ENCODE measurements around the gene MAPKAP1. TPM values are rescaled to one million over a fixed set of nuclear protein-coding genes. Genes with fewer than 3 reads are reported as not detected.

The MAPKAP1 gene
- total and polyA plus RNA-seq, 2 experiments from 2014 or later = 68.4 to 98.5 TPM

DNA sequence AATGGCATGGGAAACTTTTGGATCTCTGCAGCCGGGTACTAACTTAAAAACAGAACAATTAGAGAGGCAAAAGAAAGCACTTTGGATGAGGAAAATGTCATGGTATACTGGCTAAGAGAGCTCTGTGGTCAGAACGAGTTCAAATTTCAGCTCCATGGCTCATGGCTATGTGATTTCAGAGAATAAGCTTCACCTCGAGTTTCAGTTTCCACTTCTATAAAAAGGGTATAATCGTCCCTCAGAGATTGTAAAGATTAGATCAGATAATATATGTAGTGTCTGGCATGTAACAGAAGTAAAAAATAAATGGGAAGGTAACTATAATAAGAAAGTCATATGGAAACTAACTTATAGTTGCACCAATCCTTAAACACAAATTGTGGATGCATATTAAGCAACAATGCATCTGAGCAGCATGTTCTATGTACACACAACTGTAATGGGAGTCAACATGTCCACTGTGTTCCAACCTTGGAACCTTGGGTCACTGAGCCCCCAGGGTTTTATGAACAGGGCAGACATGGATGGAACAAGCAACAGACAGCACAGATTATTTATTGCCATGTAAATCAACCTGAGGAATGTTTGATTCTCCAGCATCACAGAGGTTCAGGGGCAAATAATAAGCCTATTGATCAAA is 145.4 kb downstream of the MAPKAP1 start:
- Histone ChIP-seq H3K27me3 (ENCODE audit: insufficient read depth) (no peaks in the 10 kb centered on the region), H3K36me3 (ENCODE audit: insufficient read depth) (no peaks in the 10 kb centered on the region), H3F3A (replicated peaks; ENCODE audit: low read depth) (no peaks in the 10 kb centered on the region), H3K79me2 (replicated peaks; ENCODE audit: insufficient read depth) (no peaks in the 10 kb centered on the region; the same call in none of the 2 replicates), H3K27ac (ENCODE audit: low read depth) (peak overlapping the region; percentile 64; the same call in 1 of the 2 replicates), H2AFZ (no peak overlapping the region), H3K4me1 (ENCODE audit: insufficient read depth) (no peaks in the 10 kb centered on the region), H3K9me2 (ENCODE audit: insufficient read depth) (no peaks in the 10 kb centered on the region), H4K20me1 (replicated peaks; ENCODE audit: insufficient read depth) (0 out of 2 replicates have a peak, but pooled peaks cover 5% of the 10 kb centered on the region), H3K4me3 (no peak overlapping the region), H3K4me2 (no peak overlapping the region)
- no peaks in the 10 kb centered on the region for H3K9me3 Mint-ChIP-seq
- TF ChIP-seq POLR2AphosphoS5 (IDR thresholded peaks at IDR 0.05; ENCODE audit: low read depth) = no peak
- TF ChIP-seq, protein P1, sequence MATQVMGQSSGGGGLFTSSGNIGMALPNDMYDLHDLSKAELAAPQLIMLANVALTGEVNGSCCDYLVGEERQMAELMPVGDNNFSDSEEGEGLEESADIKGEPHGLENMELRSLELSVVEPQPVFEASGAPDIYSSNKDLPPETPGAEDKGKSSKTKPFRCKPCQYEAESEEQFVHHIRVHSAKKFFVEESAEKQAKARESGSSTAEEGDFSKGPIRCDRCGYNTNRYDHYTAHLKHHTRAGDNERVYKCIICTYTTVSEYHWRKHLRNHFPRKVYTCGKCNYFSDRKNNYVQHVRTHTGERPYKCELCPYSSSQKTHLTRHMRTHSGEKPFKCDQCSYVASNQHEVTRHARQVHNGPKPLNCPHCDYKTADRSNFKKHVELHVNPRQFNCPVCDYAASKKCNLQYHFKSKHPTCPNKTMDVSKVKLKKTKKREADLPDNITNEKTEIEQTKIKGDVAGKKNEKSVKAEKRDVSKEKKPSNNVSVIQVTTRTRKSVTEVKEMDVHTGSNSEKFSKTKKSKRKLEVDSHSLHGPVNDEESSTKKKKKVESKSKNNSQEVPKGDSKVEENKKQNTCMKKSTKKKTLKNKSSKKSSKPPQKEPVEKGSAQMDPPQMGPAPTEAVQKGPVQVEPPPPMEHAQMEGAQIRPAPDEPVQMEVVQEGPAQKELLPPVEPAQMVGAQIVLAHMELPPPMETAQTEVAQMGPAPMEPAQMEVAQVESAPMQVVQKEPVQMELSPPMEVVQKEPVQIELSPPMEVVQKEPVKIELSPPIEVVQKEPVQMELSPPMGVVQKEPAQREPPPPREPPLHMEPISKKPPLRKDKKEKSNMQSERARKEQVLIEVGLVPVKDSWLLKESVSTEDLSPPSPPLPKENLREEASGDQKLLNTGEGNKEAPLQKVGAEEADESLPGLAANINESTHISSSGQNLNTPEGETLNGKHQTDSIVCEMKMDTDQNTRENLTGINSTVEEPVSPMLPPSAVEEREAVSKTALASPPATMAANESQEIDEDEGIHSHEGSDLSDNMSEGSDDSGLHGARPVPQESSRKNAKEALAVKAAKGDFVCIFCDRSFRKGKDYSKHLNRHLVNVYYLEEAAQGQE (IDR thresholded peaks at IDR 0.05; ENCODE audit: unreplicated experiment) = no peak
- H3K4me1 Mint-ChIP-seq = peaks cover 10% of the 10 kb centered on the region
- no peak for DNase-seq (ENCODE audit: low spot score)
- H3K27me3 Mint-ChIP-seq (ENCODE audit: insufficient read depth, low read depth, poor library complexity) = peaks cover 2% of the 10 kb centered on the region
- H3K4me3 Mint-ChIP-seq = no peak overlapping the region
- ATAC-seq = no peak
- H3K36me3 Mint-ChIP-seq (ENCODE audit: low read depth) = no peaks in the 10 kb centered on the region; the same call in 2 of the 3 replicates
- no peak overlapping the region for H3K27ac Mint-ChIP-seq

GRCh38 chr9:125559894-125560293 is 147.1 kb downstream of the MAPKAP1 start:
- Histone ChIP-seq H2AFZ (no peak overlapping the region), H3K27me3 (ENCODE audit: insufficient read depth) (no peaks in the 10 kb centered on the region), H3K36me3 (ENCODE audit: insufficient read depth) (no peaks in the 10 kb centered on the region), H3K27ac (ENCODE audit: low read depth) (no peak overlapping the region), H3K4me2 (no peak overlapping the region), H3K79me2 (replicated peaks; ENCODE audit: insufficient read depth) (no peaks in the 10 kb centered on the region; the same call in none of the 2 replicates), H3F3A (replicated peaks; ENCODE audit: low read depth) (no peaks in the 10 kb centered on the region), H4K20me1 (replicated peaks; ENCODE audit: insufficient read depth) (0 out of 2 replicates have a peak, but pooled peaks cover 5% of the 10 kb centered on the region), H3K9me2 (ENCODE audit: insufficient read depth) (no peaks in the 10 kb centered on the region), H3K4me1 (ENCODE audit: insufficient read depth) (no peaks in the 10 kb centered on the region), H3K4me3 (no peak overlapping the region)
- no peaks in the 10 kb centered on the region; the same call in 2 of the 3 replicates for H3K36me3 Mint-ChIP-seq (ENCODE audit: low read depth)
- peaks cover 2% of the 10 kb centered on the region for H3K27me3 Mint-ChIP-seq (ENCODE audit: insufficient read depth, low read depth, poor library complexity)
- peaks cover 10% of the 10 kb centered on the region for H3K4me1 Mint-ChIP-seq
- H3K9me3 Mint-ChIP-seq = no peaks in the 10 kb centered on the region
- no peak overlapping the region for H3K27ac Mint-ChIP-seq
- no peak for ATAC-seq
- H3K4me3 Mint-ChIP-seq = no peak overlapping the region
- no peak for DNase-seq (ENCODE audit: low spot score)
- no peak for TF ChIP-seq STAT1 (IDR thresholded peaks at IDR 0.05; ENCODE audit: unreplicated experiment)
- TF ChIP-seq, protein P2, sequence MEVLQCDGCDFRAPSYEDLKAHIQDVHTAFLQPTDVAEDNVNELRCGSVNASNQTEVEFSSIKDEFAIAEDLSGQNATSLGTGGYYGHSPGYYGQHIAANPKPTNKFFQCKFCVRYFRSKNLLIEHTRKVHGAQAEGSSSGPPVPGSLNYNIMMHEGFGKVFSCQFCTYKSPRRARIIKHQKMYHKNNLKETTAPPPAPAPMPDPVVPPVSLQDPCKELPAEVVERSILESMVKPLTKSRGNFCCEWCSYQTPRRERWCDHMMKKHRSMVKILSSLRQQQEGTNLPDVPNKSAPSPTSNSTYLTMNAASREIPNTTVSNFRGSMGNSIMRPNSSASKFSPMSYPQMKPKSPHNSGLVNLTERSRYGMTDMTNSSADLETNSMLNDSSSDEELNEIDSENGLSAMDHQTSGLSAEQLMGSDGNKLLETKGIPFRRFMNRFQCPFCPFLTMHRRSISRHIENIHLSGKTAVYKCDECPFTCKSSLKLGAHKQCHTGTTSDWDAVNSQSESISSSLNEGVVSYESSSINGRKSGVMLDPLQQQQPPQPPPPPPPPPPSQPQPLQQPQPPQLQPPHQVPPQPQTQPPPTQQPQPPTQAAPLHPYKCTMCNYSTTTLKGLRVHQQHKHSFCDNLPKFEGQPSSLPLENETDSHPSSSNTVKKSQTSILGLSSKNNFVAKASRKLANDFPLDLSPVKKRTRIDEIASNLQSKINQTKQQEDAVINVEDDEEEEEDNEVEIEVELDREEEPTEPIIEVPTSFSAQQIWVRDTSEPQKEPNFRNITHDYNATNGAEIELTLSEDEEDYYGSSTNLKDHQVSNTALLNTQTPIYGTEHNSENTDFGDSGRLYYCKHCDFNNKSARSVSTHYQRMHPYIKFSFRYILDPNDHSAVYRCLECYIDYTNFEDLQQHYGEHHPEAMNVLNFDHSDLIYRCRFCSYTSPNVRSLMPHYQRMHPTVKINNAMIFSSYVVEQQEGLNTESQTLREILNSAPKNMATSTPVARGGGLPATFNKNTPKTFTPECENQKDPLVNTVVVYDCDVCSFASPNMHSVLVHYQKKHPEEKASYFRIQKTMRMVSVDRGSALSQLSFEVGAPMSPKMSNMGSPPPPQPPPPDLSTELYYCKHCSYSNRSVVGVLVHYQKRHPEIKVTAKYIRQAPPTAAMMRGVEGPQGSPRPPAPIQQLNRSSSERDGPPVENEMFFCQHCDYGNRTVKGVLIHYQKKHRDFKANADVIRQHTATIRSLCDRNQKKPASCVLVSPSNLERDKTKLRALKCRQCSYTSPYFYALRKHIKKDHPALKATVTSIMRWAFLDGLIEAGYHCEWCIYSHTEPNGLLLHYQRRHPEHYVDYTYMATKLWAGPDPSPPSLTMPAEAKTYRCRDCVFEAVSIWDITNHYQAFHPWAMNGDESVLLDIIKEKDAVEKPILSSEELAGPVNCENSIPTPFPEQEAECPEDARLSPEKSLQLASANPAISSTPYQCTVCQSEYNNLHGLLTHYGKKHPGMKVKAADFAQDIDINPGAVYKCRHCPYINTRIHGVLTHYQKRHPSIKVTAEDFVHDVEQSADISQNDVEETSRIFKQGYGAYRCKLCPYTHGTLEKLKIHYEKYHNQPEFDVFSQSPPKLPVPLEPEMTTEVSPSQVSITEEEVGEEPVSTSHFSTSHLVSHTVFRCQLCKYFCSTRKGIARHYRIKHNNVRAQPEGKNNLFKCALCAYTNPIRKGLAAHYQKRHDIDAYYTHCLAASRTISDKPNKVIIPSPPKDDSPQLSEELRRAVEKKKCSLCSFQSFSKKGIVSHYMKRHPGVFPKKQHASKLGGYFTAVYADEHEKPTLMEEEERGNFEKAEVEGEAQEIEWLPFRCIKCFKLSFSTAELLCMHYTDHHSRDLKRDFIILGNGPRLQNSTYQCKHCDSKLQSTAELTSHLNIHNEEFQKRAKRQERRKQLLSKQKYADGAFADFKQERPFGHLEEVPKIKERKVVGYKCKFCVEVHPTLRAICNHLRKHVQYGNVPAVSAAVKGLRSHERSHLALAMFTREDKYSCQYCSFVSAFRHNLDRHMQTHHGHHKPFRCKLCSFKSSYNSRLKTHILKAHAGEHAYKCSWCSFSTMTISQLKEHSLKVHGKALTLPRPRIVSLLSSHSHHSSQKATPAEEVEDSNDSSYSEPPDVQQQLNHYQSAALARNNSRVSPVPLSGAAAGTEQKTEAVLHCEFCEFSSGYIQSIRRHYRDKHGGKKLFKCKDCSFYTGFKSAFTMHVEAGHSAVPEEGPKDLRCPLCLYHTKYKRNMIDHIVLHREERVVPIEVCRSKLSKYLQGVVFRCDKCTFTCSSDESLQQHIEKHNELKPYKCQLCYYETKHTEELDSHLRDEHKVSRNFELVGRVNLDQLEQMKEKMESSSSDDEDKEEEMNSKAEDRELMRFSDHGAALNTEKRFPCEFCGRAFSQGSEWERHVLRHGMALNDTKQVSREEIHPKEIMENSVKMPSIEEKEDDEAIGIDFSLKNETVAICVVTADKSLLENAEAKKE (CRISPR knock-in tag; IDR thresholded peaks at IDR 0.05) = no peak
- no peak for TF ChIP-seq JUNB (IDR thresholded peaks at IDR 0.05; ENCODE audit: unreplicated experiment)
- TF ChIP-seq CREB1 (CRISPR knock-in tag; IDR thresholded peaks at IDR 0.05; ENCODE audit: low read depth) = no peak
- TF ChIP-seq, protein P1 (IDR thresholded peaks at IDR 0.05; ENCODE audit: unreplicated experiment) = no peak
- no peak for TF ChIP-seq EZH2 (IDR thresholded peaks at IDR 0.05; ENCODE audit: low read depth, unreplicated experiment)

All from GM23338 (cell line).